ENCODE measurements around the gene STK24. TPM values are rescaled to one million over a fixed set of nuclear protein-coding genes. Genes with fewer than 3 reads are reported as not detected.

The STK24 gene
- total RNA-seq, 2 experiments from 2014 or later: 60.4 to 88.7 TPM

DNA sequence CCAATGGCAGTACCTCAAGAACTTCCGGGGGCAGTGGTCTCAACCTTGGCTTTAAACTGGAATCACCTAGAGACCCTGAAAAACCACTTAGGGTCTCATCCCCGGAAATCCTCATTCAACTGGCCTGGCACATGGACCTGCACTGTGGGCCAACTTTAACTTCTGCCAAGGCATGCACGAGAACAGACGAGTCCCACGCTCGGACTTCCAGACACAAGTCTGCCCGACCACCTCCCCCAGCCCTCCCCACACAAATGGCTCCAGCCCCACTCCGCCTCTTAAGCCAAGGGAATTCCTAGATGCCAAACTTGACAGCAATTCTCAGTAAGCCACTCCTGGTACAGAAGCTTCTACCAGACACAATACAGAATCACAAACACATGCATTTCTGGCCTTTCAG is 114.0 kb downstream of the STK24 start:
- ChIA-PET POLR2A (no interaction called here), CTCF (ENCODE audit: unreplicated experiment) (no interaction called here)
- no TSS peak for BruUV-seq (replicated peaks)
- Histone ChIP-seq H3K4me3 (ENCODE audit: low read depth, low read length, poor library complexity, severe bottlenecking) (no peak overlapping the region), H3K79me2 (ENCODE audit: insufficient read depth, low read depth, low read length) (no peaks in the 10 kb centered on the region), H3K36me3 (ENCODE audit: insufficient read depth, low read length) (peaks cover 42% of the 10 kb centered on the region), H4K20me1 (ENCODE audit: insufficient read depth, low read length) (no peaks in the 10 kb centered on the region), H3K4me1 (ENCODE audit: insufficient read depth, low read length, poor library complexity, severe bottlenecking) (no peaks in the 10 kb centered on the region), H3K9me3 (ENCODE audit: low read length) (no peaks in the 10 kb centered on the region), H2AFZ (ENCODE audit: low read length) (no peak overlapping the region), H3K4me2 (ENCODE audit: low read length) (no peak overlapping the region), H3K9me2 (ENCODE audit: insufficient read depth, low read length) (no peaks in the 10 kb centered on the region), H3K27ac (ENCODE audit: low read depth, low read length, poor library complexity, severe bottlenecking) (no peak overlapping the region)
- DNase-seq (ENCODE audit: low spot score): no peak
- TF ChIP-seq, protein P1, sequence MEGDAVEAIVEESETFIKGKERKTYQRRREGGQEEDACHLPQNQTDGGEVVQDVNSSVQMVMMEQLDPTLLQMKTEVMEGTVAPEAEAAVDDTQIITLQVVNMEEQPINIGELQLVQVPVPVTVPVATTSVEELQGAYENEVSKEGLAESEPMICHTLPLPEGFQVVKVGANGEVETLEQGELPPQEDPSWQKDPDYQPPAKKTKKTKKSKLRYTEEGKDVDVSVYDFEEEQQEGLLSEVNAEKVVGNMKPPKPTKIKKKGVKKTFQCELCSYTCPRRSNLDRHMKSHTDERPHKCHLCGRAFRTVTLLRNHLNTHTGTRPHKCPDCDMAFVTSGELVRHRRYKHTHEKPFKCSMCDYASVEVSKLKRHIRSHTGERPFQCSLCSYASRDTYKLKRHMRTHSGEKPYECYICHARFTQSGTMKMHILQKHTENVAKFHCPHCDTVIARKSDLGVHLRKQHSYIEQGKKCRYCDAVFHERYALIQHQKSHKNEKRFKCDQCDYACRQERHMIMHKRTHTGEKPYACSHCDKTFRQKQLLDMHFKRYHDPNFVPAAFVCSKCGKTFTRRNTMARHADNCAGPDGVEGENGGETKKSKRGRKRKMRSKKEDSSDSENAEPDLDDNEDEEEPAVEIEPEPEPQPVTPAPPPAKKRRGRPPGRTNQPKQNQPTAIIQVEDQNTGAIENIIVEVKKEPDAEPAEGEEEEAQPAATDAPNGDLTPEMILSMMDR (conservative IDR thresholded peaks at IDR 0.05; ENCODE audit: low read length): no peak
- no peak for TF ChIP-seq EZH2phosphoT487 (IDR thresholded peaks at IDR 0.05; ENCODE audit: borderline replicate concordance, low read depth, low read length)
- intact Hi-C loops (cut with micrococcal nuclease; ENCODE audit: unreplicated experiment): no loop called here

DNA sequence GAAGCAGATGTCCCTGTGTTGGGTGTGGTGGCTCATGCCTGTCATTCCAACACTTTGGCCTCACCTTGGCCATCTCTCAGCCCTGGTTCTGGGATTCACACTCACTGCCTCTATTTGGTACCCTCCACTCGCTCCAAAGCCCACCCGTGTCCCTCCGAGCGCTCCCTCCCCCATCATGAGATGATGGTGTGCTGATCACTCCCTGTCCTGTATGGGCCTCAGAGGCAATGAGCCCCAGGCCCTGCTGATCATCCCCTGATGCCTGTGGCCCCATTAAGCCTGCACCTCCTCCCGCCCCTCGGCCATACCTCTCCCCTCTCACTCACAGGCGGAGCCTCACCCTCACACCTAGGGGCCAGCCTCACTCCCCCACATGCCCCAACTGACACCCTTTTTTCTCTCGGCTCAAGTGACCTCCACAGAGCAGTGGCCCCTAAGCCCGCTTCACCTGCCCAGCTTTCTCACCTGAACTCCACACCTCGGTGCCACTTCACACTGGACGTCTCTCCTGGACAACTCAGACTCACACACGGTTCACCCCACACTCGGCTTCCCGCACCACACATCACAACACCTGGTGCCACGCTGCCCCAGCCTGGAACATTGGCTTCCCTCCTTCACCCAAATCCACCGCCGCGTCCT is 114.5 kb downstream of the STK24 start:
- Histone ChIP-seq H3K36me3 (ENCODE audit: insufficient read depth, low read length) (peaks cover 46% of the 10 kb centered on the region), H2AFZ (ENCODE audit: low read length) (no peak overlapping the region), H3K79me2 (ENCODE audit: insufficient read depth, low read depth, low read length) (no peaks in the 10 kb centered on the region), H3K4me3 (ENCODE audit: low read depth, low read length, poor library complexity, severe bottlenecking) (no peak overlapping the region), H3K4me1 (ENCODE audit: insufficient read depth, low read length, poor library complexity, severe bottlenecking) (no peaks in the 10 kb centered on the region), H3K27ac (ENCODE audit: low read depth, low read length, poor library complexity, severe bottlenecking) (no peak overlapping the region), H3K9me3 (ENCODE audit: low read length) (no peaks in the 10 kb centered on the region), H3K9me2 (ENCODE audit: insufficient read depth, low read length) (no peaks in the 10 kb centered on the region), H3K4me2 (ENCODE audit: low read length) (no peak overlapping the region), H4K20me1 (ENCODE audit: insufficient read depth, low read length) (no peaks in the 10 kb centered on the region)
- no TSS peak for BruUV-seq (replicated peaks)
- DNase-seq (ENCODE audit: low spot score): no peak
- intact Hi-C loops (cut with micrococcal nuclease; ENCODE audit: unreplicated experiment): no loop called here
- TF ChIP-seq, protein P1 (conservative IDR thresholded peaks at IDR 0.05; ENCODE audit: low read length): no peak
- no peak for TF ChIP-seq EZH2phosphoT487 (IDR thresholded peaks at IDR 0.05; ENCODE audit: borderline replicate concordance, low read depth, low read length)
- CTCF ChIA-PET (ENCODE audit: unreplicated experiment): no interaction called here
- POLR2A ChIA-PET: no interaction called here

DNA sequence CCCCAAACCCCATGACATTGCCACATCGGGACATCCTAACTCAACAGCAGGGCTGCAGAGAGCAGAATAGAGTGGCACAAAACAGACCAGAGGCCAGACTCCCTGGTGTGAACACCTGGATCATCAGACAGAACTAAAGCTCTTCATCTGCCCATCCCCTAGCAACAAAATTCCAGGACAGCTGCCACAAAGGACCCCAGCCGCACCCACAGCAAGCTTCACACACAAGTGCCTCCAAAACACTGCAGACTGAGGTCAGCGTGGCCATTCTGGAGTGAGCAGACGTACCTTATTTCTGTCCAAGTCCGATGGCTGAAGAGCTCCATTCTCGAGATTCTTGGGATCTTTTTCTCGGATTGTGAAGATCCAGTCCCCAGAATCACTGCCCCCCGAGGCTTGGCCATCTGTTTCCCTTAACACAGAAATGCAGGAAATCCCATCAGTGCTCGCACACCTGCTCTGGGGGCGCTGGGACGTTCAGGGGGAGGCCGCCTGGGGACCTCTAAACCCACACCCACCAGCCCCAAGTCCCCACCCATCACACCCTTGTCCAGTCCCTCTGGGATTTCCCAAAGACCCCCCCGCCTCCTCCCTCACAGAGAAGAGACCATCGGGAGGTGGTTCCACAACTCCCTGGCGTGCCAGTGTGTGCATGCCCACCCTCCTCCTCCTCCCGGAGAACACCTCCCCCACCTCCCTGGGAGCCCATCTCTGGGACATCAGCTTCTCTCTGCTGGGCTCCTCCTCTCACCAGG is 115.2 kb downstream of the STK24 start:
- Histone ChIP-seq H4K20me1 (ENCODE audit: insufficient read depth, low read length) (no peaks in the 10 kb centered on the region), H3K4me3 (ENCODE audit: low read depth, low read length, poor library complexity, severe bottlenecking) (no peak overlapping the region), H3K79me2 (ENCODE audit: insufficient read depth, low read depth, low read length) (no peaks in the 10 kb centered on the region), H3K4me2 (ENCODE audit: low read length) (no peak overlapping the region), H3K27ac (ENCODE audit: low read depth, low read length, poor library complexity, severe bottlenecking) (no peak overlapping the region), H3K9me2 (ENCODE audit: insufficient read depth, low read length) (no peaks in the 10 kb centered on the region), H3K36me3 (ENCODE audit: insufficient read depth, low read length) (peaks cover 44% of the 10 kb centered on the region), H3K4me1 (ENCODE audit: insufficient read depth, low read length, poor library complexity, severe bottlenecking) (no peaks in the 10 kb centered on the region), H3K9me3 (ENCODE audit: low read length) (no peaks in the 10 kb centered on the region), H2AFZ (ENCODE audit: low read length) (no peak overlapping the region)
- no peak for DNase-seq (ENCODE audit: low spot score)
- CTCF ChIA-PET (ENCODE audit: unreplicated experiment): no interaction called here
- TF ChIP-seq, protein P1 (conservative IDR thresholded peaks at IDR 0.05; ENCODE audit: low read length): no peak
- no peak for TF ChIP-seq EZH2phosphoT487 (IDR thresholded peaks at IDR 0.05; ENCODE audit: borderline replicate concordance, low read depth, low read length)
- POLR2A ChIA-PET: no interaction called here
- no TSS peak for BruUV-seq (replicated peaks)
- intact Hi-C loops (cut with micrococcal nuclease; ENCODE audit: unreplicated experiment): no loop called here

Measured in OCI-LY7 (cell line).